Dermis lymphatic vessel endothelial cell (primary cell): Measurements from ENCODE around the gene TRIM49C. TPM values are rescaled to one million over a fixed set of nuclear protein-coding genes. Genes with fewer than 3 reads are reported as not detected.

Experiments
- total RNA-seq: library from RNA; depleted of rRNA; stranded (reverse); fragments of >200 nt; gene quantifications from 2 replicates; pipeline ENCODE4 v1.2.1, GENCODE V29; 2014

The TRIM49C gene, protein sequence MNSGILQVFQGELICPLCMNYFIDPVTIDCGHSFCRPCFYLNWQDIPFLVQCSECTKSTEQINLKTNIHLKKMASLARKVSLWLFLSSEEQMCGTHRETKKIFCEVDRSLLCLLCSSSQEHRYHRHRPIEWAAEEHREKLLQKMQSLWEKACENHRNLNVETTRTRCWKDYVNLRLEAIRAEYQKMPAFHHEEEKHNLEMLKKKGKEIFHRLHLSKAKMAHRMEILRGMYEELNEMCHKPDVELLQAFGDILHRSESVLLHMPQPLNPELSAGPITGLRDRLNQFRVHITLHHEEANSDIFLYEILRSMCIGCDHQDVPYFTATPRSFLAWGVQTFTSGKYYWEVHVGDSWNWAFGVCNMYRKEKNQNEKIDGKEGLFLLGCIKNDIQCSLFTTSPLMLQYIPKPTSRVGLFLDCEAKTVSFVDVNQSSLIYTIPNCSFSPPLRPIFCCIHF
- not detected in 2 replicates for total RNA-seq

DNA sequence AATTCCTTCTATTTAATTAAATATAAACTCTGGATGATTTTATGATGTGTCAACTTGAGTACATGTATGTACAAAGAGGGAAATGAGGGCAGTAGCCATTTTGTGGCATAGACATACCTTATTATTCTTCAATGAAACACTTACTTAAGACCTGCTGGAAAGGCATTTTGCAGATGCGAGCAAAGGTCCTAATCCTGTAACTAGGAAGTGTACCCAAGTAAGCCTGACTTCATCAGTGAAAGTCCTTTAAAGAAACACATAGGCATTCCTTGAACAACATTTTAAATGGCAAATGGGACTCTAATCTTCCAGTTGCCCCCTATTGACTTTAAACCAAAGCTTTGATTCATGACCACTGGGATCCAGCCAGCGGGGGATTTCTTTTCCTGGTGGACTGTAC, at the start of gene TRIM49C:
TSS of gene TRIM49C (plus strand) at position 301 of the 400 bp plus-strand sequence. CDS start 4,106 bp downstream, outside the sequence.

DNA sequence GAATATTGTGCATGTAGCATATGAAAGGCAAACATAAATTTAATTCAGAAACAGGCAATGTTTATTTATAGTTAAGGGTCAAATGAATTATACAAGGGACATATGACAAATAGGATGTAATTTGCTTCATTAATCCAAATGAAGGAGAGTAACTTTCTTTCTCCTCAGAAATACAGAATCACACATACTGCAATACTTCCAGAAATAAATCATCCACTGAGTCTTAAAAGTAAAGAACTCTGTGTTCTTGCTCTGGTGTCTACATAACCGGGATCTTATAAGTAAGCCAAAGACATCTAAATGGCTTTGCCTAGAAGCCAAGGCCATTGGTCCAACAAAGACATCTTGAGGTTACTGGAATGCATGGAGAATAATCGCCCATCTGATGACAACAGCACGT, 54.7 kb downstream of the TRIM49C start, which contains the start of gene UBTFL1:
TSS of gene UBTFL1 (plus strand) at position 301 of the 400 bp plus-strand sequence. CDS start at position 301, 0 bp downstream.

Other genes with a start within 250 kb of the TRIM49C start
- gene TRIM49, start 222.5 kb upstream of the TRIM49C start, total RNA-seq, result not detected in 2 replicates
- gene TRIM64B, start 152.6 kb upstream of the TRIM49C start, total RNA-seq, result not detected in 2 replicates
- not detected in 2 replicates for gene TRIM49D1, start 108.9 kb upstream of the TRIM49C start, total RNA-seq
- not detected in 2 replicates for gene TRIM49D2, start 107.0 kb upstream of the TRIM49C start, total RNA-seq
- not detected in 2 replicates for gene TRIM64, start 65.1 kb upstream of the TRIM49C start, total RNA-seq
- not detected in 2 replicates for gene UBTFL1, start 54.8 kb downstream of the TRIM49C start, total RNA-seq
- 0.11 and 0.60 TPM in 2 replicates for gene NAALAD2, start 103.6 kb downstream of the TRIM49C start, total RNA-seq
- gene CHORDC1, start 191.9 kb downstream of the TRIM49C start, total RNA-seq, result 14.6 and 25.7 TPM in 2 replicates